Activated CD8-positive, alpha-beta T cell treated with anti-CD3 and anti-CD28 coated beads for 36 hours (primary cell): ENCODE results near the gene PHEX. TPM values are rescaled to one million over a fixed set of nuclear protein-coding genes. Genes with fewer than 3 reads are reported as not detected.

Experiments
- ATAC-seq: fragments of 200-7000 bp; cut with Tn5 transposase; one replicate; pipeline ENCODE4 v1.10.0; 2021; ENCODE audit warnings: mild to moderate bottlenecking, moderate library complexity
- CTCF ChIA-PET: fragments of 350-600 bp; sonication (Branson Sonifier 250); formaldehyde crosslinking; loops from one replicate; lab custom pipeline; 2021; ENCODE audit warnings: antibody characterized with exemption; lab: Charles Lee
- POLR2A ChIA-PET: fragments of 350-600 bp; sonication (Branson Sonifier 250); formaldehyde crosslinking; loops from one replicate; lab custom pipeline; 2021; ENCODE audit warnings: antibody characterized with exemption; lab: Charles Lee
- DNase-seq: peaks from one replicate; pipeline ENCODE4 v3.0.0-alpha.2; 2020
- H3K27ac Mint-ChIP-seq: one replicate; pipeline ENCODE4 v1.8.0; 2021; ENCODE audit warnings: mild to moderate bottlenecking, mixed read lengths
- H3K27me3 Mint-ChIP-seq: one replicate; pipeline ENCODE4 v1.8.0; 2021; ENCODE audit warnings: mixed read lengths
- H3K36me3 Mint-ChIP-seq: one replicate; pipeline ENCODE4 v1.8.0; 2021; ENCODE audit warnings: low read depth, mixed read lengths
- H3K4me1 Mint-ChIP-seq: one replicate; pipeline ENCODE4 v1.8.0; 2021; ENCODE audit warnings: low read depth, mixed read lengths
- H3K4me3 Mint-ChIP-seq: one replicate; pipeline ENCODE4 v1.8.0; 2021; ENCODE audit warnings: mild to moderate bottlenecking, moderate library complexity, mixed read lengths
- H3K9me3 Mint-ChIP-seq: one replicate; pipeline ENCODE4 v1.8.0; 2021; ENCODE audit warnings: mixed read lengths
- CTCF ChIP-seq: fragments of 200-600 bp; IDR thresholded peaks from one replicate; pipeline ENCODE4 v1.8.0; 2022; ENCODE audit warnings: antibody characterized with exemption, mild to moderate bottlenecking
- intact Hi-C: fragments of 100-400 bp; cut with micrococcal nuclease; formaldehyde crosslinking; loops from one replicate; pipeline ENCODE4 v1.10.0; 2022
- total RNA-seq, 2 experiments: library from RNA; stranded (reverse); gene quantifications; one replicate each; pipeline ENCODE4 v1.2.3, GENCODE V29; 2021

The PHEX gene
- total RNA-seq, 2 experiments from 2014 or later = 22.7 to 25.2 TPM

- CTCF ChIA-PET = no interaction called here
- Mint-ChIP-seq H3K4me3 (no peak overlapping the region), H3K9me3 (no peaks in the 10 kb centered on the region), H3K27me3 (no peaks in the 10 kb centered on the region), H3K4me1 (no peaks in the 10 kb centered on the region), H3K27ac (no peak overlapping the region), H3K36me3 (peaks cover 7% of the 10 kb centered on the region)
- intact Hi-C loops = no loop called here
- ATAC-seq (no peak), DNase-seq (no peak)
- POLR2A ChIA-PET = no interaction called here
- no peak for TF ChIP-seq CTCF
Measured at GRCh38 chrX:22165732-22166457, 133.8 kb downstream of the PHEX start.

- no peak for TF ChIP-seq CTCF
- intact Hi-C loops = no loop called here
- Mint-ChIP-seq H3K27ac (no peak overlapping the region), H3K9me3 (no peaks in the 10 kb centered on the region), H3K4me3 (no peak overlapping the region), H3K4me1 (no peaks in the 10 kb centered on the region), H3K36me3 (peaks cover 8% of the 10 kb centered on the region), H3K27me3 (no peaks in the 10 kb centered on the region)
- POLR2A ChIA-PET = no interaction called here
- CTCF ChIA-PET = no interaction called here
- ATAC-seq (no peak), DNase-seq (peak; percentile 2)
Measured at GRCh38 chrX:22171287-22172060, 139.3 kb downstream of the PHEX start.

GRCh38 chrX:22173966-22174365 is 141.8 kb downstream of the PHEX start:
- ATAC-seq (no peak), DNase-seq (no peak)
- TF ChIP-seq CTCF = no peak
- H3K4me1 Mint-ChIP-seq = no peaks in the 10 kb centered on the region
- H3K27me3 Mint-ChIP-seq = no peaks in the 10 kb centered on the region
- H3K9me3 Mint-ChIP-seq = no peaks in the 10 kb centered on the region
- no peak overlapping the region for H3K27ac Mint-ChIP-seq
- POLR2A ChIA-PET = no interaction called here
- CTCF ChIA-PET = no interaction called here
- no peak overlapping the region for H3K4me3 Mint-ChIP-seq
- peaks cover 4% of the 10 kb centered on the region for H3K36me3 Mint-ChIP-seq
- intact Hi-C loops = no loop called here

GRCh38 chrX:22177950-22178515 is 145.9 kb downstream of the PHEX start:
- H3K9me3 Mint-ChIP-seq = peaks cover 2% of the 10 kb centered on the region
- ChIA-PET CTCF (interaction anchor here (2.1 to 2.2 kb wide), 2 partner anchors 42 to 193 kb away, joined by 7 to 9 read pairs; no protein-coding TSS in a partner anchor), POLR2A (no interaction called here)
- H3K4me3 Mint-ChIP-seq = no peak overlapping the region
- intact Hi-C loops = no loop called here
- peaks cover 9% of the 10 kb centered on the region for H3K36me3 Mint-ChIP-seq
- no peaks in the 10 kb centered on the region for H3K4me1 Mint-ChIP-seq
- TF ChIP-seq CTCF = no peak
- no peaks in the 10 kb centered on the region for H3K27me3 Mint-ChIP-seq
- no peak for ATAC-seq
- DNase-seq = no peak
- no peak overlapping the region for H3K27ac Mint-ChIP-seq

- DNase-seq = no peak
- no peak for TF ChIP-seq CTCF
- Mint-ChIP-seq H3K4me3 (no peak overlapping the region), H3K27ac (no peak overlapping the region), H3K27me3 (no peaks in the 10 kb centered on the region), H3K4me1 (peaks cover 3% of the 10 kb centered on the region), H3K9me3 (peaks cover 2% of the 10 kb centered on the region), H3K36me3 (peaks cover 13% of the 10 kb centered on the region)
- POLR2A ChIA-PET = no interaction called here
- no peak for ATAC-seq
- intact Hi-C loops = no loop called here
- CTCF ChIA-PET = no interaction called here
Measured at GRCh38 chrX:22184096-22184495, 152.0 kb downstream of the PHEX start.
